GM08714 (cell line): ENCODE measurements around the gene SLC17A9.

Experiments
- H3K4me3 ChIP-seq: fragments of 200-500 bp; sonication (Bioruptor generic); 2 replicates; pipeline ENCODE4 v1.5.1; 2014; ENCODE audit warnings: mild to moderate bottlenecking, low read length, inconsistent platforms
- ZNF274 ChIP-seq: IDR thresholded peaks from 2 replicates; pipeline ENCODE4 v1.6.1; 2012; ENCODE audit warnings: mild to moderate bottlenecking, low read depth, low read length

The SLC17A9 gene

DNA sequence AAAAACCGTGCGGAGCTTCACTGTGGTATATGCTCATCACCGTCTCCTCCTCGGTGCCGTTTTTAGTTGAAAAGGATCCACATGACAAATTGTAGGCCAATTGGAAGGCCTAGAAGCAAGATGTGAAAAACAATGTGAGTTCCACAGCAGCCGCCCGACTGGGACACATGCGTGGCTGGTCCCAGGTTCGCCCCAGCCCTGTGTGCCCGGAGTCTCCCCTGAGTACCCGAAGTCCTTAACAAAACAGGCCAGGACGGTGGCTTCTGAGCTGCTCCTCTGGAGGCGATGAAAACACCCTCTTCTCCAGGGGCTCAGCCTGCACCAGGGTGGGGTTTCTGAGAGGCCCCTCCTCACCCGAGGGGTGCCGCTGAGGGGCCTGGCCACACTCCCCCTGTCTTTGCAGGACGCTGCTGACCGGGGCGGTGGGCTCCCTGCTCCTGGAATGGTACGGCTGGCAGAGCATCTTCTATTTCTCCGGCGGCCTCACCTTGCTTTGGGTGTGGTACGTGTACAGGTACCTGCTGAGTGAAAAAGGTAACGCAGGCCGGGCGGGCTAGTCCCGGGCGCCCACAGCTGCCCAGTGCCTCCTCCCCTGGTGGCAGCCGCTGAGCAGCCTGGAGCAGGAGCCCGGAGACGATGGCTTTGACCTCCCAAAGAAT, 9.8 kb downstream of the SLC17A9 start:
- H3K4me3 ChIP-seq, result no peak overlapping the region
- no peak for TF ChIP-seq ZNF274

DNA sequence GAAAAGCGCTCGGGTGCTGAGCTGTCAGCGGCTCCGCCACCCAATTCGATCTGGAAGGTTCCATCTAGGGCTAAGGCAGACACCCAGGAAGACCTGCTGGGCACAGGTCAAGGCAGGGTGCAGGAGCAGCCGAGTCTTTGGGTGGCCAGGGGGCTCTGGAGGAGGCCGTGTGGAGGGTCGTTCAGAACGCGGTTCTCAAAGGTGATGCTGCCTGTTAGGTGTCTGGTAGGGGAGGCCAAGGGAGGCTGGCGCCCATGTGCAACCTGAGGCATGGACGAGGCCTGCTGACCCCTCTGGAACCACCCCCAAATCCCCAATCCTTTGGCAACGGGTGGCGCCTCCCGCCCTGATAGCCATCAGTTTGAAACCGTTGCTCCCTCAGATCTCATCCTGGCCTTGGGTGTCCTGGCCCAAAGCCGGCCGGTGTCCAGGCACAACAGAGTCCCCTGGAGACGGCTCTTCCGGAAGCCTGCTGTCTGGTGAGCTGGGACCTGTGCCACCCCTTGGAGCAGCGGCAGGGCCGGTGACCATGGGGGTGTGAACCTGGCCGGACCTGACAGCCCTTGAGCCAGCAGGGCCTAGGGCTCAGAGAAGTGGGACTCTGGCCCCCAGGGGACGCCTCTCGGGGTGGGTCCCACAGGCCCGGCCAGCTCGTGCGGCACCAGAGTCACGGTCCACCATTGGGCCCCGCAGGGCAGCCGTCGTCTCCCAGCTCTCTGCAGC, 10.5 kb downstream of the SLC17A9 start:
- TF ChIP-seq ZNF274, result no peak
- no peak overlapping the region for H3K4me3 ChIP-seq

DNA sequence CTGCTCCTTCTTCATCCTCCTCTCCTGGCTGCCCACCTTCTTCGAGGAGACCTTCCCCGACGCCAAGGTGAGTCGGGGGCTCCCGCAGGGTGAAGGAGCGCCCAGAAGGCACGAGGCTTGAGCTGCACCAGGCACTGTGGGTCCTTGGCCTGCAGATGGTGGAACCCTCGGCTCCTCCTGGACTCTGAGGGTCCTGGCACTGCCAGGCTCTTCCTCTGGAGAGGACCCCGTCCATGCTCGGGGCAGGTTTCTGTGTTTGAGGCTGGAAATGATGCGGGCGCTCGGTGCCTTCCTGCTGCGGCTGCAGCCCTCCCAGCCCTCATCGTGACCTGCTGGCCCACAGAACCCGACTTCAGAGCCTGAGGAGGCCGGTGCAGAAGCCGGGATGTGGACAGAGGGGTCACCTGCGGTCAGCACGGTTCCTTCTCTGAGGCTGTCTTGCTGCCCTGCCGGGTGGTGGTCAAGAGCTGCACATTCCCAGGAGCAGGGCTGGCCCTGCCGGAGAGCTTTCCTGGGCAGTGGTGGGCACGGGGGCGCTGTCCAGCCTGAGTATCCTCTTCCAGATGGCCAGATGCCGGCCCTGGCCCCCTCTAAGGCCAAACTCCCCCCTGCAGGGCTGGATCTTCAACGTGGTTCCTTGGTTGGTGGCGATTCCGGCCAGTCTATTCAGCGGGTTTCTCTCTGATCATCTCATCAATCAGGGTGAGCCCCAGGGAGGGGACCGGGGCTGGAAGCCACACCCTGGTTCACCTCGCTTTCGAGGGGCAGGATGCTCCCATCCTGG, 11.3 kb downstream of the SLC17A9 start:
- H3K4me3 ChIP-seq, result no peak overlapping the region
- no peak for TF ChIP-seq ZNF274

GRCh38 chr20:62964700-62965099, 12.2 kb downstream of the SLC17A9 start:
- TF ChIP-seq ZNF274, result no peak
- no peak overlapping the region for H3K4me3 ChIP-seq

DNA sequence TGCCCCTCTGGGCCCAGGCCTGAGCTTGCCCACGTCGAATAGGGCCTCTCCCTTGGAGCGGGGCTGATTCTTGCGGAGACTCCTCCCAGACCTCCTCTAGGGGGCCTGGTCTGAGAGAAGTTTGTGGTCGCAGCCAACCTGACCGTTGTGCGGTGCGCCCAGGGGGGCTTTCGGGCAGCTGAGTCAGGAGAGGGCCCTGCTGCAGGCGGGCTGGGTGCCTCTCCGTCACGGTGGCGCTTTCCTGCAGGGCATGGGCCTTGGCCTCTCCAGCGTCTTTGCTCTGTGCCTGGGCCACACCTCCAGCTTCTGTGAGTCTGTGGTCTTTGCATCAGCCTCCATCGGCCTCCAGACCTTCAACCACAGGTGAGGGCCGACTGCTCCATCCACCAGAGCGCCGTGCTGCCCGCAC, 12.9 kb downstream of the SLC17A9 start:
- TF ChIP-seq ZNF274, result no peak
- no peak overlapping the region for H3K4me3 ChIP-seq

GRCh38 chr20:62966212-62967148, 14.0 kb downstream of the SLC17A9 start:
- no peak for TF ChIP-seq ZNF274
- H3K4me3 ChIP-seq, result no peak overlapping the region

- no peak overlapping the region for H3K4me3 ChIP-seq
- TF ChIP-seq ZNF274, result no peak
These were observed 14.6 kb downstream of the SLC17A9 start for GRCh38 chr20:62967149-62967501.

- TF ChIP-seq ZNF274, result no peak
- H3K4me3 ChIP-seq, result no peak overlapping the region
These were observed 15.3 kb downstream of the SLC17A9 start for GRCh38 chr20:62967628-62968351.

DNA sequence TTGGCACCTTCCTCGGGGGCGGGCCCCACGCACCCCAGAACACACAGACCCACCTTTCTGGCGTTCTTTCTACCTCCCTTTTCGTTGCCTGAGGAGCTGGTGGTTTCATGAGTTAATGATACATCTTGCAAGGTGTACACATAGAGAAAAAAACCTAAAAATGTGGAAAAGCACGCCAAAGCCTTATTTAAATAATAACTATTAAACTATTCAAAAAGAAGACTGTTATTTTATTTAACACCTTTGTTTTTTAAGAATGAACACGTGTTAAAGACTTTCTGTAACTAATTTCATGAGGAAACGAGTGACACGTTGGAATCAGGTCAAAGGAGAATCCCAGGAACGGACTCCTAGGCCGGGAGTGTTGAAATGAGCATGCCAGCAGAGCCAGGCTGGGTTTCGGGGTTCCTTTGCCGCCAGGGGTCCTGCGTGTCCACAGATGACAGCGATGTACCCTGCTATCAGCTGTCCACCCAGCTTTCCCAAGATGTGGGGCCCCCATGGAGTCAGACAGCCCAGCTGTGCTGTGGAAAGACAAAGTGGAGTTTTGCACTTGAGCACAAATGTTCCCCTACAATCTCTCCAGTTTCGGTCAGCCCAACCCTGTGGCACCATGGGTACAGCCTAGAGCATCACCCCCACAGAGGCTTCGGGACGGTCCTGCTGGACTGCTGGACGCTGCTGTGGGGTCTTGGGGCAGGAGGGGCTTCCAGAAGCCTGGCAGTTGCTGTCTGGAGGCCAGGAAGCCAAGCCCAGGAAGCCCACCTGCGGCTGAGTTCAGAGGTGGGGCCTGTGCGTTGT, 16.1 kb downstream of the SLC17A9 start:
- TF ChIP-seq ZNF274, result no peak
- no peak overlapping the region for H3K4me3 ChIP-seq

GRCh38 chr20:62969179-62969760, 16.8 kb downstream of the SLC17A9 start:
- no peak overlapping the region for H3K4me3 ChIP-seq
- no peak for TF ChIP-seq ZNF274

DNA sequence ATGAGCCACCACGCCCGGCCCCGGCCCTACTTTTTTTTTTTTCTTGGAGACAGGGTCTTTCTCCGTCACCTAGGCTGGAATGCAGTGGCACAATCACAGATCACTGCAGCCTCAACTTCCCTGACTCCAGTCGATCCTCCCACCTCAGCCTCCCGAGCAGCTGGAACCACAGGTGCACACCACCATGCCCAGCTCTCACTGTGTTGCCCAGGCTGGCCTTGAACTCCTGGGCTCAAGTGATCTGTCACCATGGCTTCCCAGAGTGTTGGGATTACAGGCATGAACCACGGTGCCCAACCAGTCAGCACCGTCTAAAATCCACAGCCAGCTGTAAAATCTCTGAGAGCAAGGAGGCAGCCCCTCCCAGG, 17.4 kb downstream of the SLC17A9 start:
- no peak overlapping the region for H3K4me3 ChIP-seq
- no peak for TF ChIP-seq ZNF274

GRCh38 chr20:62970307-62971210, 18.1 kb downstream of the SLC17A9 start:
- no peak overlapping the region for H3K4me3 ChIP-seq
- no peak for TF ChIP-seq ZNF274
